Fibroblast of villous mesenchyme (primary cell): Measurements from ENCODE around the gene FNIP2. TPM values are rescaled to one million over a fixed set of nuclear protein-coding genes. Genes with fewer than 3 reads are reported as not detected.

Experiments used
- DNase-seq: peaks from one replicate; pipeline ENCODE4 v3.0.0-alpha.2; 2010; ENCODE audit warnings: low read depth
- H3K4me3 ChIP-seq: 2 replicates; pipeline ENCODE4 v1.5.1; 2011; ENCODE audit warnings: low read depth, mild to moderate bottlenecking, low read length
- CTCF ChIP-seq: IDR thresholded peaks from 2 replicates; pipeline ENCODE4 v1.5.1; 2012; ENCODE audit warnings: low read depth, mild to moderate bottlenecking, low read length; ENCODE audit not compliant: insufficient read depth
- total RNA-seq: library from RNA; depleted of rRNA; stranded (reverse); fragments of >200 nt; gene quantifications from 2 replicates; pipeline ENCODE4 v1.2.3, GENCODE V29; 2012

Gene FNIP2
- total RNA-seq, 1 donor = 24.6 TPM

- DNase-seq = no peak
- no peak for TF ChIP-seq CTCF
- no peak overlapping the region for H3K4me3 ChIP-seq
Observed at GRCh38 chr4:158776106-158776505, 7.3 kb downstream of the FNIP2 start.

- no peak for DNase-seq
- TF ChIP-seq CTCF = no peak
- no peak overlapping the region for H3K4me3 ChIP-seq
Observed at GRCh38 chr4:158777423-158778155, 8.8 kb downstream of the FNIP2 start.

GRCh38 chr4:158778156-158778711 is 9.4 kb downstream of the FNIP2 start:
- no peak for DNase-seq
- no peak overlapping the region for H3K4me3 ChIP-seq
- TF ChIP-seq CTCF = no peak

GRCh38 chr4:158778712-158779111 is 9.9 kb downstream of the FNIP2 start:
- DNase-seq = no peak
- H3K4me3 ChIP-seq = no peak overlapping the region
- no peak for TF ChIP-seq CTCF

- H3K4me3 ChIP-seq = no peak overlapping the region
- no peak for TF ChIP-seq CTCF
- no peak for DNase-seq
Observed at GRCh38 chr4:158781963-158782362, 13.1 kb downstream of the FNIP2 start.

GRCh38 chr4:158782551-158783360 is 13.9 kb downstream of the FNIP2 start:
- no peak overlapping the region for H3K4me3 ChIP-seq
- TF ChIP-seq CTCF = no peak
- peak; percentile 56 for DNase-seq
